ENCODE results near the gene COPS7B. TPM values are rescaled to one million over a fixed set of nuclear protein-coding genes. Genes with fewer than 3 reads are reported as not detected.

COPS7B gene
- total and polyA plus RNA-seq, 12 donors, result 15.9 to 25.3 (median 19.0) TPM

DNA sequence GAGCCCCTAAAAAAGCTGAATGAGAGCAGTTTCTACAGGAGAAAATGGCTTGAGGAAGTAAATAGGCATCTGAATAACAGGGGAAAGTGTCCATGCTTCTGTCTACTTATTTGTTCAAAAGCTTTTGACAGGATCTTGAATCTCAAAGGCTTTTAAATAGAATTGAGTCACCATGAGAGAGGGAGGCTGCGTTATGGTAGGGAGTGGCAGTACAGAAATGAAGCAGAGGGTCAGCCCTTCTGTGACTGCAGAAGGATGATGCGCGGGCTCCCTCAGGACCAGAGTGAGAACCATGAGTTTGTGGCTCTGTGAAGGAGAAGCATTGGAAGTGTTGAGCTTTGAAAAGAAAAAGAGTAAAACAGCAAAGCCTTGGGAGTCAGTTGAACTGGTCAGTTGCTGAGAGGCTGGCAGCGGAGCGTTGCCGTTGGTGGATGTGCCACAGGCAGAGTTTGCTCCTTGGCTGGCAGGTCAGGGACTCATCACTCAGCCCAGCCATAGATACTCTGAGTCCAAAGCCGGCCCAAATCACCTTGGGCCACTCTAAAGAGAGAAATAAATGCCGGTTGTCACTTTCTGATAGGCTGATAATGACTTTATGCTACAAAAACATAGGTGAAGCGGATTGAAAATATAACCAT lies 17.4 kb downstream of the COPS7B start:
- peaks cover 0 to 98% (median 51%) of the 10 kb centered on the region in 9 donors for H3K36me3 ChIP-seq
- no peaks in the 10 kb centered on the region for H3K9me3 ChIP-seq
- TF ChIP-seq, protein P1, sequence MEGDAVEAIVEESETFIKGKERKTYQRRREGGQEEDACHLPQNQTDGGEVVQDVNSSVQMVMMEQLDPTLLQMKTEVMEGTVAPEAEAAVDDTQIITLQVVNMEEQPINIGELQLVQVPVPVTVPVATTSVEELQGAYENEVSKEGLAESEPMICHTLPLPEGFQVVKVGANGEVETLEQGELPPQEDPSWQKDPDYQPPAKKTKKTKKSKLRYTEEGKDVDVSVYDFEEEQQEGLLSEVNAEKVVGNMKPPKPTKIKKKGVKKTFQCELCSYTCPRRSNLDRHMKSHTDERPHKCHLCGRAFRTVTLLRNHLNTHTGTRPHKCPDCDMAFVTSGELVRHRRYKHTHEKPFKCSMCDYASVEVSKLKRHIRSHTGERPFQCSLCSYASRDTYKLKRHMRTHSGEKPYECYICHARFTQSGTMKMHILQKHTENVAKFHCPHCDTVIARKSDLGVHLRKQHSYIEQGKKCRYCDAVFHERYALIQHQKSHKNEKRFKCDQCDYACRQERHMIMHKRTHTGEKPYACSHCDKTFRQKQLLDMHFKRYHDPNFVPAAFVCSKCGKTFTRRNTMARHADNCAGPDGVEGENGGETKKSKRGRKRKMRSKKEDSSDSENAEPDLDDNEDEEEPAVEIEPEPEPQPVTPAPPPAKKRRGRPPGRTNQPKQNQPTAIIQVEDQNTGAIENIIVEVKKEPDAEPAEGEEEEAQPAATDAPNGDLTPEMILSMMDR (IDR thresholded peaks at IDR 0.05), result no peak
- no peak overlapping the region for H3K4me3 ChIP-seq
- no peaks in the 10 kb centered on the region for H3K4me1 ChIP-seq
- no peak overlapping the region for H3K27ac ChIP-seq
- no peak for DNase-seq
- intact Hi-C loops (cut with DNase I), result no loop called here
- 88 to 89% methylated on average over 9 of the region's 9 CpGs for WGBS, 2 donors
- no peaks in the 10 kb centered on the region for H3K27me3 ChIP-seq
- no peak for ATAC-seq

DNA sequence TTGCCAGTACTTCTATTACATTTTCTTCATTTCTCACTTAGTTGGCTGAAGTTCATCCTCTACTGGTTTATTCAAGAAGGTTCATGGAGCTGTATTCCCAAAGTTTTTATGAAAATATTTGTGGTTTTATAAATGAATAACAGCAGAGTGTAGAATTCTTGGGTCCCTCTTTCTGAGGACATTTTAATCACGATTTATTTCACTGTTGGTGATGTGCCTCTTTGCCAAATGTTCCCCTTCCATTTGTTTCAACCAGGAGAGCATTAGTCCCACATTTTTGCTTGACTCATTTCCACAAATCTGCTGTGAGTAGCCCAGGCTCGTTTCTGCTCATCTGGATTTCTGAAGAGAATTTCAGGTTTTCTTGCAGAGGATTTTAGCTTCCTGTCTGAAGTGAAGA lies 20.8 kb downstream of the COPS7B start:
- Histone ChIP-seq H3K4me3 (no peak overlapping the region), H3K27me3 (no peaks in the 10 kb centered on the region), H3K9me3 (no peaks in the 10 kb centered on the region), H3K36me3 (peaks cover 0 to 96% (median 46%) of the 10 kb centered on the region in 9 donors), H3K27ac (no peak overlapping the region), H3K4me1 (peaks cover 0 to 10% (median 0%) of the 10 kb centered on the region in 9 donors)
- DNase-seq (no peak), ATAC-seq (no peak)
- 78 to 88% methylated on average over 2 of the region's 2 CpGs for WGBS, 2 donors
- intact Hi-C loops (cut with DNase I), result no loop called here
- TF ChIP-seq, protein P1 (IDR thresholded peaks at IDR 0.05), result no peak

DNA sequence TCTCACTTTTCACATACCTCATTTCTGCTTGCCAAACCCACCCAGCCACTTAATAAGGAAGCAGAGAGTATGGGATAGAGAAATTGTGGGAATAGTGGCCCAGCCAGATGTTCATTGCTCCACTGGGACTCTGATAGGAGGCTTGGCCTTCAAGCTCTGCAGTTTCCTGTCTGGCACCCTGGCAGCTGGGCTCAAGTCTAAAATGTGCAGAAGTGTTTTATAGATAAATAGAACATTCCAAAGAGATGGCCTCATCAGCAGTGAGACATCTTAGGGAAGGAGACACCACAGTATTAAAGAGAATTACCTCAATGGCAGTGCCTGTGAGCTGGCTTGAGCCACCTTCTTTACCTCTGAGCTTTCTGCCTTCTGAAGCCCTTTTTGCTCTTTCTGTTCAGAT lies 24.7 kb downstream of the COPS7B start:
- Histone ChIP-seq H3K9me3 (peaks cover 0 to 9% (median 0%) of the 10 kb centered on the region in 11 donors), H3K4me1 (peaks cover 0 to 10% (median 0%) of the 10 kb centered on the region in 9 donors), H3K27me3 (no peaks in the 10 kb centered on the region), H3K4me3 (no peak overlapping the region), H3K27ac (no peak overlapping the region), H3K36me3 (peaks cover 0 to 82% (median 34%) of the 10 kb centered on the region in 9 donors)
- TF ChIP-seq, protein P1 (IDR thresholded peaks at IDR 0.05), result no peak
- ATAC-seq (peak in 2 of 8 donors; percentile 23 to 37), DNase-seq (no peak)
- intact Hi-C loops (cut with DNase I), result no loop called here

DNA sequence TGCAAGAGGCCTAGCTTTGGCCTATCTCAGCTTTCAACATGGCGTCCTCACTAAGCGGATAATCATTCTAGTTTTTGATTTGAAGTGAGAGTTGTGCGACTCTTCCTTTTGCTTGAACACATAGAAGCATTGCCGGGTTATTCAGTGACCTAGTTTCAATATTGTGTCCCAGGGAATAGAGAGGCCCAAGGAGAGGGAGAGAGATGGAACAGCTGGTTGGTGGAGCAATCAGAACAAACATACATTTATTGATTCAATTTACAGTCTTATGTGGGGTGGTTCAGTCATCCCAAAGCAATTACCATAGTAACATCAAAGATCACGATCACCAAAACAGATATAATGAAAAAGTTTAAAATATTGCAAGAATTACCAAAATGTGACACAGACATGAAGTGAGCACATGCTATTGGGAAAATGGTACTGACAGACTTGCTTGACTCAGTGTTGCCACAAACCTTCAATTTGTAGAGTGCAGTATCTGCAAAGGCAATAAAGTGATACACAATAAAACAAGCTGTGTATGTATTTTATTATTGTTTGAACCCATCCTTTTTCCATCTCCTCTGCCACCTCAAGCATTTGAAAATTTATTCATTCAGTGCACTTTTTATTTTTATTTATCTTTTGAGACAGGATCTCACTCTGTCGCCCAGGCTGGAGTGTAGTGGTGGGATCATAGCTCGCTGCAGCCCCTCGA lies 30.2 kb downstream of the COPS7B start:
- peaks cover 0 to 34% (median 0%) of the 10 kb centered on the region in 9 donors for H3K36me3 ChIP-seq
- peaks cover 0 to 11% (median 0%) of the 10 kb centered on the region in 11 donors for H3K9me3 ChIP-seq
- intact Hi-C loops (cut with DNase I), result no loop called here
- no peak for ATAC-seq
- TF ChIP-seq, protein P1 (IDR thresholded peaks at IDR 0.05), result no peak
- H3K27me3 ChIP-seq, result no peaks in the 10 kb centered on the region
- no peak overlapping the region for H3K4me3 ChIP-seq
- WGBS, 2 donors, result 96 to 97% methylated on average over 8 of the region's 8 CpGs
- peaks cover 0 to 4% (median 0%) of the 10 kb centered on the region in 9 donors for H3K4me1 ChIP-seq
- H3K27ac ChIP-seq, result no peak overlapping the region
- DNase-seq, result no peak
